PC-3 (cell line): ENCODE measurements around the gene CEP112. TPM values are rescaled to one million over a fixed set of nuclear protein-coding genes. Genes with fewer than 3 reads are reported as not detected.

ENCODE experiments used
- ATAC-seq: fragments of 200-7000 bp; cut with Tn5 transposase; 2 replicates; pipeline ENCODE4 v1.9.1; 2020; ENCODE audit warnings: mild to moderate bottlenecking, moderate library complexity
- BruUV-seq: library from RNA; stranded (reverse); fragments of 400-500 nt; replicated peaks from 2 replicates; lab custom pipeline; 2021; lab: Mats Ljungman, UMichigan
- CTCF ChIA-PET: fragments of 300-600 bp; sonication (Branson Sonifier 250); formaldehyde crosslinking; loops from one replicate; lab custom pipeline; 2022; ENCODE audit warnings: antibody characterized with exemption; lab: Charles Lee
- POLR2A ChIA-PET: fragments of 300-600 bp; sonication (Branson Sonifier 250); formaldehyde crosslinking; loops from one replicate; lab custom pipeline; 2022; ENCODE audit warnings: antibody characterized with exemption; ENCODE audit not compliant: unreplicated experiment; lab: Charles Lee
- DNase-seq: peaks from one replicate; pipeline ENCODE4 v3.0.0-alpha.2; 2015
- H2AFZ ChIP-seq: fragments of 300-600 bp; sonication (generic); 2 replicates; pipeline ENCODE4 v1.6.0; 2016; ENCODE audit warnings: antibody characterized with exemption, low read length
- H3F3A ChIP-seq: fragments of 300-600 bp; sonication (generic); one replicate; pipeline ENCODE4 v1.6.0; 2017; ENCODE audit warnings: antibody characterized with exemption, low read length, control low read depth, mild to moderate bottlenecking; ENCODE audit not compliant: unreplicated experiment
- H3K27ac ChIP-seq: fragments of 300-600 bp; sonication (generic); 2 replicates; pipeline ENCODE4 v1.5.1; 2016; ENCODE audit warnings: mild to moderate bottlenecking, low read length
- H3K27me3 ChIP-seq: fragments of 300-600 bp; sonication (generic); 2 replicates; pipeline ENCODE4 v1.6.1; 2016; ENCODE audit warnings: low read length, mixed read lengths
- H3K36me3 ChIP-seq: fragments of 300-600 bp; sonication (generic); 2 replicates; pipeline ENCODE4 v1.6.1; 2016; ENCODE audit warnings: low read depth, mixed run types, low read length, mixed read lengths
- H3K4me1 ChIP-seq: fragments of 300-600 bp; sonication (generic); 2 replicates; pipeline ENCODE4 v1.5.1; 2016; ENCODE audit warnings: low read length; ENCODE audit not compliant: insufficient read depth
- H3K4me2 ChIP-seq: fragments of 300-600 bp; sonication (generic); 2 replicates; pipeline ENCODE4 v1.6.0; 2016; ENCODE audit warnings: low read length
- H3K4me3 ChIP-seq: fragments of 300-600 bp; sonication (generic); 2 replicates; pipeline ENCODE4 v1.5.1; 2016; ENCODE audit warnings: mild to moderate bottlenecking, low read length, mixed read lengths
- H3K79me2 ChIP-seq: fragments of 300-600 bp; sonication (generic); 2 replicates; pipeline ENCODE4 v1.6.1; 2017; ENCODE audit warnings: low read length, mixed read lengths
- H3K9ac ChIP-seq: fragments of 300-600 bp; sonication (generic); 2 replicates; pipeline ENCODE4 v1.6.0; 2016; ENCODE audit warnings: mild to moderate bottlenecking, low read length
- H3K9me2 ChIP-seq: fragments of 300-600 bp; sonication (generic); replicated peaks from 2 replicates; pipeline ENCODE4 v1.6.1; 2016; ENCODE audit warnings: mixed run types, low read length, mixed read lengths
- H3K9me3 ChIP-seq: fragments of 300-600 bp; sonication (generic); 2 replicates; pipeline ENCODE4 v1.6.1; 2016; ENCODE audit warnings: low read length, mixed read lengths
- H4K20me1 ChIP-seq: fragments of 300-600 bp; sonication (generic); 2 replicates; pipeline ENCODE4 v1.6.1; 2016; ENCODE audit warnings: low read length, mixed read lengths
- EZH2 ChIP-seq: fragments of 300-600 bp; sonication (generic); IDR thresholded peaks from one replicate; pipeline ENCODE4 v1.6.1; 2017; ENCODE audit warnings: antibody characterized with exemption, mild to moderate bottlenecking, low read length; ENCODE audit not compliant: unreplicated experiment
- EZH2phosphoT487 ChIP-seq: fragments of 300-600 bp; sonication (generic); IDR thresholded peaks from 2 replicates; pipeline ENCODE4 v1.6.1; 2018; ENCODE audit warnings: mild to moderate bottlenecking, antibody characterized with exemption, low read length, borderline replicate concordance
- intact Hi-C: fragments of 100-400 bp; cut with micrococcal nuclease; formaldehyde crosslinking; loops from 2 replicates; pipeline ENCODE4 v1.9.0; 2023
- total RNA-seq: library from RNA; depleted of rRNA; stranded (reverse); fragments of >200 nt; gene quantifications from 2 replicates; pipeline ENCODE4 v1.2.3, GENCODE V29; 2014
- TF ChIP-seq, protein P1 (sequence below): fragments of 300-600 bp; sonication (generic); conservative IDR thresholded peaks from 2 replicates; pipeline ENCODE4 v1.5.1; 2017; ENCODE audit warnings: antibody characterized with exemption, low read depth, mild to moderate bottlenecking, low read length

CEP112 gene
- total RNA-seq, 1 experiment from 2014 or later, result 6.5 TPM

DNA sequence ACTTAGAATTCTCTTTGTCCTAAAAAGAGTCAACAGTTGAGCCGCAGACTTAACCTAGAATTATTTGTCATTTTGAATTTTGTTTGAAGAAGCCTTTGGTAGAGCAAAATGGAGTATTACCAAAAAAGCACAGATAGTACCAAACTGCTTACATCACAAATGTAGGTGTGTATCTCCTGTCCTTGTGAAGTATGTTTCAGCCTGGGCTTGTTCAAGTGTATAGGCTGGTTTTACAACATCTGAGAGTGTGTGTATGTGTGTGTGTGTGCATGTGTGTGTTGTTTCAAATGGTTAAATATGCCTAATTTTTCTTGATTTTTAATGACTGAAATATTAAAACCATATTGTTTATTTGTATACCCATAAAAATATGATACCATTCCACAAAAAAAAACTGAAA lies 441.8 kb downstream of the CEP112 start:
- ATAC-seq (peak; percentile 22; the same call in 1 of the 2 replicates), DNase-seq (peak; percentile 8)
- H3K9me2 ChIP-seq, result no peaks in the 10 kb centered on the region
- intact Hi-C loops, result loop anchor here (1.0 to 5.0 kb wide), 4 partner anchors 35 to 189 kb away; partner anchors contain the start of gene AXIN2
- H3K9ac ChIP-seq, result no peak overlapping the region
- H3K36me3 ChIP-seq, result no peaks in the 10 kb centered on the region
- H3K4me3 ChIP-seq, result no peak overlapping the region
- no peaks in the 10 kb centered on the region for H4K20me1 ChIP-seq
- CTCF ChIA-PET, result no interaction called here
- BruUV-seq, result no TSS peak
- no peak overlapping the region for H2AFZ ChIP-seq
- TF ChIP-seq EZH2 (no peak), EZH2phosphoT487 (no peak)
- TF ChIP-seq, protein P1, sequence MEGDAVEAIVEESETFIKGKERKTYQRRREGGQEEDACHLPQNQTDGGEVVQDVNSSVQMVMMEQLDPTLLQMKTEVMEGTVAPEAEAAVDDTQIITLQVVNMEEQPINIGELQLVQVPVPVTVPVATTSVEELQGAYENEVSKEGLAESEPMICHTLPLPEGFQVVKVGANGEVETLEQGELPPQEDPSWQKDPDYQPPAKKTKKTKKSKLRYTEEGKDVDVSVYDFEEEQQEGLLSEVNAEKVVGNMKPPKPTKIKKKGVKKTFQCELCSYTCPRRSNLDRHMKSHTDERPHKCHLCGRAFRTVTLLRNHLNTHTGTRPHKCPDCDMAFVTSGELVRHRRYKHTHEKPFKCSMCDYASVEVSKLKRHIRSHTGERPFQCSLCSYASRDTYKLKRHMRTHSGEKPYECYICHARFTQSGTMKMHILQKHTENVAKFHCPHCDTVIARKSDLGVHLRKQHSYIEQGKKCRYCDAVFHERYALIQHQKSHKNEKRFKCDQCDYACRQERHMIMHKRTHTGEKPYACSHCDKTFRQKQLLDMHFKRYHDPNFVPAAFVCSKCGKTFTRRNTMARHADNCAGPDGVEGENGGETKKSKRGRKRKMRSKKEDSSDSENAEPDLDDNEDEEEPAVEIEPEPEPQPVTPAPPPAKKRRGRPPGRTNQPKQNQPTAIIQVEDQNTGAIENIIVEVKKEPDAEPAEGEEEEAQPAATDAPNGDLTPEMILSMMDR, result no peak
- no peak overlapping the region for H3K27ac ChIP-seq
- peaks cover 26% of the 10 kb centered on the region for H3K4me1 ChIP-seq
- no peaks in the 10 kb centered on the region for H3K27me3 ChIP-seq
- POLR2A ChIA-PET, result interaction anchor here (0.7 kb wide), 1 partner anchor 75 kb away, joined by 5 read pairs; no protein-coding TSS in a partner anchor
- H3F3A ChIP-seq, result no peaks in the 10 kb centered on the region
- no peaks in the 10 kb centered on the region for H3K79me2 ChIP-seq
- H3K9me3 ChIP-seq, result no peaks in the 10 kb centered on the region
- peak overlapping the region; percentile 2; the same call in 1 of the 2 replicates for H3K4me2 ChIP-seq

DNA sequence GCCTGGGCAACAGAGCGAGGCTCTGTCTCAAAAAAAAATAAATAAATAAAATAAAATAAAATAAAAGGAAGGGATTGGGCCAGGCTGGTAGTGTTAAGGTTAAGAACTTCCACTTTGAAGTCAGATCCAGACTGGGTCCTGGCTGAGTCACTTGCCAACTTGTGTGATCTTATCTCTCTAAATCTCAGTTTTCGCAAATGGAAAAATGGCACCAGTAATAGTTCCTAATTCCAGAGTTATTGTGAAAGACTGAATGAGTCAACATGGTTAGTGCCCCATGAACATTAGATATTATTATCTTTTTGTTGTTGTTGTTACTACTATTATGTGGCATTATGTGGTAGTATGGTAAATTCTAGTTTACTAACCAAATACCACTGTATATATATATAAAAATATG lies 442.5 kb downstream of the CEP112 start:
- TF ChIP-seq EZH2, result no peak
- TF ChIP-seq, protein P1, result no peak
- DNase-seq, result peak; percentile 88
- no peak overlapping the region for H3K4me2 ChIP-seq

DNA sequence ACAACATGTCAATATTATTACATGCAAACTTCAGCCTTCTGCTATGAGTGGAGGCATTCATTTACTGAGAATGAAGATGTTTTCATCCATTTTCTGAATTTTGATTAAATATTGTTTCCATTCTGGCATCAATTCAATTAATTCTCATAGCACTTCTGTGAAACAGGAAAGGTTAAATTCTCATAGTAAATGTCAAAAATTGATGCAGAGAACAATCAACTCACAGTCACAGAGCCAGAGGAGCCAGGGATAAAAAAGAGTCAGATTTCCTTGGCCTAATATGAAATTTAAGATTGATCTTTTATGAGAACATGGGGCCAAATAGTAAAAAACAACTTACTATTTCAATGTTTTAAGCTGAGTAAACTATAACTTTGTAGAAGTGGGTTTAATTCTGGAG lies 446.7 kb downstream of the CEP112 start:
- no peak for ATAC-seq
- no peak overlapping the region for H2AFZ ChIP-seq
- H3K4me3 ChIP-seq, result no peak overlapping the region
- peaks cover 32% of the 10 kb centered on the region for H3K4me1 ChIP-seq
- no peaks in the 10 kb centered on the region for H3K36me3 ChIP-seq
- ChIA-PET CTCF (no interaction called here), POLR2A (no interaction called here)
- no TSS peak for BruUV-seq
- TF ChIP-seq EZH2phosphoT487, result no peak
- TF ChIP-seq EZH2, result no peak
- TF ChIP-seq, protein P1, result no peak
- H3K9me3 ChIP-seq, result no peaks in the 10 kb centered on the region
- no peak for DNase-seq
- no peaks in the 10 kb centered on the region for H3K79me2 ChIP-seq
- H3F3A ChIP-seq, result no peaks in the 10 kb centered on the region
- H3K4me2 ChIP-seq, result no peak overlapping the region
- intact Hi-C loops, result no loop called here
- no peaks in the 10 kb centered on the region for H3K9me2 ChIP-seq
- H4K20me1 ChIP-seq, result no peaks in the 10 kb centered on the region
- no peaks in the 10 kb centered on the region for H3K27me3 ChIP-seq
- no peak overlapping the region for H3K27ac ChIP-seq
- no peak overlapping the region for H3K9ac ChIP-seq

More for the DNA sequence above, 442.5 kb downstream of the CEP112 start:
- Histone ChIP-seq H3F3A (no peaks in the 10 kb centered on the region), H4K20me1 (no peaks in the 10 kb centered on the region), H3K9ac (no peak overlapping the region), H3K79me2 (no peaks in the 10 kb centered on the region), H3K27ac (no peak overlapping the region), H3K27me3 (no peaks in the 10 kb centered on the region), H3K9me2 (no peaks in the 10 kb centered on the region), H3K4me3 (no peak overlapping the region), H3K4me1 (peaks cover 26% of the 10 kb centered on the region), H3K36me3 (no peaks in the 10 kb centered on the region), H3K9me3 (no peaks in the 10 kb centered on the region), H2AFZ (no peak overlapping the region)
- POLR2A ChIA-PET, result no interaction called here
- intact Hi-C loops, result no loop called here
- no peak for ATAC-seq
- no TSS peak for BruUV-seq
- CTCF ChIA-PET, result no interaction called here
